Neural cell (in vitro differentiated cells): ENCODE data around the gene VWA7. TPM values are rescaled to one million over a fixed set of nuclear protein-coding genes. Genes with fewer than 3 reads are reported as not detected.

Experiments used
- H2AFZ ChIP-seq: fragments of 200-600, 300-800 bp; sonication (generic), shearing (Covaris generic); 2 replicates; pipeline ENCODE4 v1.6.0; 2014; ENCODE audit warnings: low read depth, mild to moderate bottlenecking, antibody characterized with exemption, low read length, moderate library complexity
- H3F3A ChIP-seq: fragments of 200-600 bp; shearing (Covaris generic); 2 replicates; pipeline ENCODE4 v1.6.1; 2016; ENCODE audit warnings: mild to moderate bottlenecking, moderate library complexity, mixed read lengths, antibody characterized with exemption, low read length; ENCODE audit not compliant: insufficient read depth, poor library complexity, severe bottlenecking
- H3K27ac ChIP-seq: fragments of 200-600, 300-800 bp; sonication (generic), shearing (Covaris generic); 2 replicates; pipeline ENCODE4 v1.5.1; 2014; ENCODE audit warnings: mild to moderate bottlenecking, low read length, moderate library complexity
- H3K27me3 ChIP-seq: fragments of 300-800, 200-600 bp; sonication (generic), shearing (Covaris generic); 2 replicates; pipeline ENCODE4 v1.6.0; 2014; ENCODE audit warnings: mild to moderate bottlenecking, low read depth, low read length, moderate library complexity; ENCODE audit not compliant: insufficient read depth
- H3K36me3 ChIP-seq: fragments of 300-800, 200-600 bp; sonication (generic), shearing (Covaris generic); 2 replicates; pipeline ENCODE4 v1.5.1; 2014; ENCODE audit warnings: mild to moderate bottlenecking, antibody characterized with exemption, low read length, moderate library complexity; ENCODE audit not compliant: insufficient read depth
- H3K4me2 ChIP-seq: fragments of 300-800, 200-600 bp; sonication (generic), shearing (Covaris generic); 2 replicates; pipeline ENCODE4 v1.6.0; 2014; ENCODE audit warnings: mild to moderate bottlenecking, low read length
- H3K4me3 ChIP-seq: fragments of 300-800, 200-600 bp; sonication (generic), shearing (Covaris generic); 2 replicates; pipeline ENCODE4 v1.5.1; 2014; ENCODE audit warnings: mild to moderate bottlenecking, low read length, moderate library complexity
- H3K79me2 ChIP-seq: fragments of 200-600 bp; shearing (Covaris generic); replicated peaks from 2 replicates; pipeline ENCODE4 v1.6.0; 2014; ENCODE audit warnings: mild to moderate bottlenecking, low read length, moderate library complexity; ENCODE audit not compliant: insufficient read depth
- H3K9ac ChIP-seq: fragments of 300-800, 200-600 bp; sonication (generic), shearing (Covaris generic); 2 replicates; pipeline ENCODE4 v1.6.1; 2016; ENCODE audit warnings: mild to moderate bottlenecking, low read length, mixed read lengths
- H3K9me2 ChIP-seq: fragments of 200-600 bp; shearing (Covaris generic); 2 replicates; pipeline ENCODE4 v1.6.1; 2016; ENCODE audit warnings: mild to moderate bottlenecking, low read length, mixed read lengths; ENCODE audit not compliant: insufficient read depth
- H3K9me3 ChIP-seq: fragments of 200-600, 300-800 bp; sonication (generic), shearing (Covaris generic); 2 replicates; pipeline ENCODE4 v1.6.1; 2016; ENCODE audit warnings: mild to moderate bottlenecking, mixed run types, low read length, moderate library complexity, mixed read lengths
- H4K20me1 ChIP-seq: fragments of 200-600 bp; shearing (Covaris generic); 2 replicates; pipeline ENCODE4 v1.6.1; 2016; ENCODE audit warnings: mild to moderate bottlenecking, mixed run types; ENCODE audit not compliant: insufficient read depth
- CTCF ChIP-seq: fragments of 450-650 bp; IDR thresholded peaks from 2 replicates; pipeline ENCODE4 v1.5.1; 2014; ENCODE audit warnings: antibody characterized with exemption, mild to moderate bottlenecking, moderate library complexity; ENCODE audit not compliant: poor library complexity, severe bottlenecking
- EP300 ChIP-seq: fragments of 450-650 bp; conservative IDR thresholded peaks from 2 replicates; pipeline ENCODE4 v1.6.1; 2014; ENCODE audit warnings: antibody characterized with exemption, mild to moderate bottlenecking, moderate library complexity; ENCODE audit not compliant: poor library complexity, severe bottlenecking
- EZH2 ChIP-seq: fragments of 200-600, 300-800 bp; shearing (Covaris generic), sonication (generic); IDR thresholded peaks from 2 replicates; pipeline ENCODE4 v1.6.1; 2014; ENCODE audit warnings: antibody characterized with exemption, low read length, borderline replicate concordance, mild to moderate bottlenecking; ENCODE audit not compliant: insufficient read depth, poor library complexity, severe bottlenecking
- MXI1 ChIP-seq: fragments of 450-650 bp; conservative IDR thresholded peaks from 2 replicates; pipeline ENCODE4 v1.6.1; 2014; ENCODE audit warnings: antibody characterized with exemption, mild to moderate bottlenecking; ENCODE audit not compliant: poor library complexity, severe bottlenecking
- POLR2AphosphoS5 ChIP-seq: IDR thresholded peaks from 2 replicates; pipeline ENCODE4 v1.6.1; 2012
- RAD21 ChIP-seq: fragments of 450-650 bp; conservative IDR thresholded peaks from 2 replicates; pipeline ENCODE4 v1.6.1; 2014; ENCODE audit warnings: antibody characterized with exemption, mild to moderate bottlenecking, moderate library complexity
- REST ChIP-seq: IDR thresholded peaks from 2 replicates; pipeline ENCODE4 v1.6.1; 2012; ENCODE audit warnings: borderline replicate concordance
- SMC3 ChIP-seq: fragments of 450-650 bp; conservative IDR thresholded peaks from 2 replicates; pipeline ENCODE4 v1.6.1; 2014; ENCODE audit warnings: antibody characterized with exemption, mild to moderate bottlenecking, moderate library complexity; ENCODE audit not compliant: poor library complexity
- TAF1 ChIP-seq: IDR thresholded peaks from 2 replicates; pipeline ENCODE4 v1.6.1; 2012; ENCODE audit warnings: low read depth
- polyA plus RNA-seq: library from polyadenylated mRNA; depleted of rRNA; stranded (reverse); fragments of >200 nt; gene quantifications from 2 replicates; pipeline ENCODE4 v1.2.3, GENCODE V29; 2014

VWA7 gene
- polyA plus RNA-seq, 1 donor from 2014 or later: 5.3 TPM

DNA sequence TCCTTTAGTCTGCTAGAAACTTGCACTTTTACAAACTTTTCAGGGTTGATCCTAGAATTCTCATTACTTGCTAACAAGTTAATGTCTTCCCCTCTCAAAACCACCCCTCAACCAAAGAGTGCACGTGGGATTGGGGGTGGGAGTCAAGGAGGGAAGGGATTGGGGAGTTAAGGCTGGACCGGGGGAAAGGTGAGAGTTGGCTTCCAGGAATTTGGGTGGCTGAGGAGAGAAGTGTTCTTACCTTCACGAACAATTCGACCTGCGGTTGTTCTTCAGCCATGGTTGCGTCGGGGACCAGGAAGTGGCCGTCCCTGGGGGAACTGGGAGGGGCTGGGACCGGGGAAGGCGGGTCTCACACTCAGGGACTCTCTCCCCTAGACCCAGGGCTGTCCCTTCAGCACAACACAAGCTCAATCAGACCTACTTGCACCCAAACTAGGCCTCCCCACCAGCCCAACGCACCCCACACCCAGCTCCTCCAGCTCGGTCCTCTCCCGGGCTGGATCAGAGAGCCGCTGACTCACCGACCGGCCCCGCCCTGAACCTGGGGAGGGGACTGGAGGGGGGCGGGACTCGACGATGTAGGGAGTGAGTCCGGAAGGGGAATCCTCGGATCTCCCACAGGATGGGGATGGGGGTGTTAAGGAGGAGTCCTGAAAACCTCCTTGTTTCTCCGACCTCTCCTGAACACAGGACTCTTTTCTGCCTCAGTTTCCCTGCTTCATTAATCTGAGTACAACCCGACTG lies 40.9 kb downstream of the VWA7 start, which contains the start of gene CLIC1:
Gene CLIC1 (minus strand): TSS at position 510 of the 747 bp plus-strand sequence. CDS start 230 bp downstream, at position 280.
- Histone ChIP-seq H3K36me3 (no peaks in the 10 kb centered on the region), H3K4me3 (peak within 1 kb of the TSS; percentile 52), H3K79me2 (no peaks in the 10 kb centered on the region), H2AFZ (peak within 1 kb of the TSS; percentile 65), H3K27me3 (no peaks in the 10 kb centered on the region), H3K27ac (no peak within 1 kb of the TSS), H3K9ac (peak within 1 kb of the TSS; percentile 49), H3K9me2 (no peaks in the 10 kb centered on the region), H3F3A (no peaks in the 10 kb centered on the region), H3K4me2 (no peak within 1 kb of the TSS), H3K9me3 (no peaks in the 10 kb centered on the region), H4K20me1 (no peaks in the 10 kb centered on the region)
- TF ChIP-seq RAD21 (no peak), REST (no peak), POLR2AphosphoS5 (no peak), SMC3 (no peak), EP300 (no peak), EZH2 (no peak), MXI1 (no peak), TAF1 (no peak), CTCF (no peak)

DNA sequence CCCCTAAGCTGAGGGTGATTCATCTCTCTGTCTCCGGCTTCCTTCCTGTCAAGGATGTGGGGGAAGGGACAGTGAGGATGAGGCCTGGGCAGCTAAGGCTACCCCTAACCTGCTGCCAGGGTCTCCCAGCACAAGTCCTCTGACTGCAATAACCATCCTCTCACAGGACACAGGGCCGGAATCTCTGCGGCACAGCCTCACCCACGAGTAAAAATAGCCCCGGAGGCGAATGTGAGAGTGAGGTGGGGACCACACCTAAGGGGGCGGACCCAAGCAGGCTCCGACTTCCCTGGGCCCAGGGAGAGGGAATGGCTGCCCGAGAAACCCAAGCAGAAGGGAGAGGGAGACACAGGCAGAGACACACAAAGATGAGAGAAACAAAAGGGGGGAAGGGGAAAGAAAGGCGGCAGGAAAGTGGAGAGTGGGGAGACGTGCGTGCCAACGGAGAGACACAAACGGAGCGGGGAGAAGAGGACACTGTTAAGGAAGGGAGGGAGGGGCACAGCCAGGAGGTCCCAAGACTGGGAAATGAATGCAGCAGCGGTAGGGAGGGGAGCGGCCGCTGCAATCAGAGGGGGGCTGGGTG lies 42.2 kb downstream of the VWA7 start:
- Histone ChIP-seq H3K4me3 (peak overlapping the region; percentile 52), H4K20me1 (no peaks in the 10 kb centered on the region), H3K27me3 (no peaks in the 10 kb centered on the region), H3K9ac (peak overlapping the region; percentile 49), H3K9me2 (no peaks in the 10 kb centered on the region), H2AFZ (peak overlapping the region; percentile 65), H3K27ac (no peak overlapping the region), H3K79me2 (peaks cover 11% of the 10 kb centered on the region), H3K9me3 (no peaks in the 10 kb centered on the region), H3K36me3 (no peaks in the 10 kb centered on the region), H3F3A (no peaks in the 10 kb centered on the region), H3K4me2 (no peak overlapping the region)
- TF ChIP-seq CTCF (no peak), EP300 (no peak), TAF1 (no peak), RAD21 (no peak), POLR2AphosphoS5 (no peak), MXI1 (no peak), REST (no peak), EZH2 (no peak), SMC3 (no peak)
